Breast epithelium (tissue), 3 donors: Measurements from ENCODE around the gene A2ML1.

Experiments
- CTCF ChIP-seq, 3 donors: fragments of 450-650 bp; IDR thresholded peaks; one replicate each; pipeline ENCODE4 v1.5.1; 2016 to 2017; ENCODE audit warnings: antibody characterized with exemption in 3 of 3, mild to moderate bottlenecking in 3 of 3, moderate library complexity in 3 of 3
- POLR2A ChIP-seq: fragments of 450-650 bp; IDR thresholded peaks from one replicate; pipeline ENCODE4 v1.6.1; 2016; ENCODE audit warnings: antibody characterized with exemption, mild to moderate bottlenecking, moderate library complexity

GRCh38 chr12:8785499-8785898, 36.9 kb upstream of the A2ML1 start:
- no peak for TF ChIP-seq CTCF (IDR thresholded peaks at IDR 0.05)
- no peak for TF ChIP-seq POLR2A
